Keratinocyte (primary cell): ENCODE measurements around the gene SAPCD1. TPM values are rescaled to one million over a fixed set of nuclear protein-coding genes. Genes with fewer than 3 reads are reported as not detected.

ENCODE experiments used
- DNase-seq: peaks from one replicate; pipeline ENCODE4 v3.0.0-alpha.2; 2011; ENCODE audit warnings: low read depth, missing footprints, low spot score
- FAIRE-seq: peaks from 2 replicates; lab custom pipeline; 2011; peaks lifted over from hg19 to GRCh38; lab: Jason Lieb, UNC
- H2AFZ ChIP-seq: 2 replicates; pipeline ENCODE4 v1.6.0; 2012; ENCODE audit warnings: low read length, control low read depth, inconsistent platforms; ENCODE audit not compliant: control insufficient read depth
- H3K27ac ChIP-seq: 2 replicates; pipeline ENCODE4 v1.5.1; 2011; ENCODE audit warnings: low read length; ENCODE audit not compliant: control insufficient read depth, insufficient read depth
- H3K27me3 ChIP-seq: 3 replicates; pipeline ENCODE4 v1.6.0; 2011; ENCODE audit warnings: low read length; ENCODE audit not compliant: control insufficient read depth, insufficient read depth; ENCODE audit errors: extremely low read depth
- H3K36me3 ChIP-seq, 2 experiments: 2 replicates in 1 of 2; 3 replicates in 1 of 2; pipeline ENCODE4 v1.5.1; 2011; ENCODE audit warnings: low read length in 2 of 2, mild to moderate bottlenecking in 1 of 2; ENCODE audit not compliant: control insufficient read depth in 2 of 2, insufficient read depth in 2 of 2; ENCODE audit errors: extremely low read depth in 1 of 2
- H3K4me1 ChIP-seq: 3 replicates; pipeline ENCODE4 v1.5.1; 2011; ENCODE audit warnings: low read length; ENCODE audit not compliant: control insufficient read depth, insufficient read depth; ENCODE audit errors: extremely low read depth
- H3K4me2 ChIP-seq: 3 replicates; pipeline ENCODE4 v1.6.0; 2011; ENCODE audit warnings: low read depth, low read length; ENCODE audit not compliant: control insufficient read depth, insufficient read depth; ENCODE audit errors: extremely low read depth
- H3K4me3 ChIP-seq, 3 experiments: fragments of 200-600 bp in 1 of 3; sonication (generic) in 1 of 3; 2 replicates in 2 of 3; 3 replicates in 1 of 3; pipeline ENCODE4 v1.5.1; 2011 to 2016; ENCODE audit warnings: low read length in 3 of 3, mild to moderate bottlenecking in 3 of 3, control low read depth in 2 of 3, inconsistent platforms in 1 of 3, low read depth in 1 of 3, mixed read lengths in 1 of 3, mixed run types in 1 of 3, moderate library complexity in 1 of 3; ENCODE audit not compliant: control insufficient read depth in 2 of 3, insufficient read depth in 2 of 3; ENCODE audit errors: extremely low read depth in 1 of 3
- H3K79me2 ChIP-seq: 2 replicates; pipeline ENCODE4 v1.6.0; 2012; ENCODE audit warnings: low read length; ENCODE audit not compliant: control insufficient read depth, insufficient read depth
- H3K9ac ChIP-seq: 3 replicates; pipeline ENCODE4 v1.6.0; 2011; ENCODE audit warnings: low read length; ENCODE audit not compliant: control insufficient read depth, insufficient read depth; ENCODE audit errors: extremely low read depth
- H3K9me1 ChIP-seq: 3 replicates; pipeline ENCODE4 v1.6.0; 2011; ENCODE audit warnings: low read length; ENCODE audit not compliant: control insufficient read depth, insufficient read depth; ENCODE audit errors: extremely low read depth
- H3K9me3 ChIP-seq: 2 replicates; pipeline ENCODE4 v1.5.1; 2012; ENCODE audit warnings: low read depth, low read length; ENCODE audit not compliant: control insufficient read depth
- H4K20me1 ChIP-seq: 3 replicates; pipeline ENCODE4 v1.6.0; 2011; ENCODE audit warnings: low read length; ENCODE audit not compliant: control insufficient read depth, insufficient read depth; ENCODE audit errors: extremely low read depth
- CTCF ChIP-seq, 3 experiments: IDR thresholded peaks in 1 of 3; conservative IDR thresholded peaks in 1 of 3; optimal IDR thresholded peaks in 1 of 3; 2 replicates in 2 of 3; 3 replicates in 1 of 3; pipeline versions ENCODE3 to v1.5.1; 2011; ENCODE audit warnings: low read length in 3 of 3, mild to moderate bottlenecking in 3 of 3, moderate library complexity in 2 of 3, control low read depth in 1 of 3, inconsistent platforms in 1 of 3; ENCODE audit not compliant: insufficient read depth in 2 of 3; ENCODE audit errors: extremely low read depth in 1 of 3
- EZH2 ChIP-seq: IDR thresholded peaks from one replicate; pipeline ENCODE4 v1.6.1; 2012; ENCODE audit warnings: inconsistent platforms, mild to moderate bottlenecking, low read length, moderate library complexity
- dilution Hi-C: fragments of 300-500 bp; cut with MboI; formaldehyde crosslinking; loops from one replicate; pipeline ENCODE4 v1.7.0; 2020; ENCODE audit warnings: low sequenced_read_pairs; ENCODE audit not compliant: extremely low pct_ligation_motif_present
- polyA plus RNA-seq, 5 experiments: library from polyadenylated mRNA; depleted of rRNA in 3 of 5; stranded (reverse) in 3 of 5; stranded (forward) in 1 of 5; unstranded in 1 of 5; fragments of >200 nt; gene quantifications; 1 replicate in 1 of 5; 2 replicates in 3 of 5; 3 replicates in 1 of 5; pipeline versions ENCODE4 v1.2.1 to v1.2.3, GENCODE V29; 2011 to 2012; ENCODE audit warnings: missing spikeins in 2 of 5, low read depth in 1 of 5, low replicate concordance in 1 of 5

The SAPCD1 gene
- polyA plus RNA-seq, 1 donor (not counting 4 experiments of a cell fraction or from before 2014, with no cell fraction given) = 2.1 TPM

GRCh38 chr6:31721351-31722020 lies 41.0 kb upstream of the SAPCD1 start, which contains the start of gene LY6G6C:
Gene LY6G6C, minus strand, starts transcription at chr6:31721746. Its CDS starts 67 bp downstream, at chr6:31721679.
- FAIRE-seq (no peak), DNase-seq (no peak)
- no peaks in the 10 kb centered on the region for H3K27me3 ChIP-seq
- TF ChIP-seq CTCF (optimal IDR thresholded peaks at IDR 0.05 in 1 of 3, IDR thresholded peaks at IDR 0.05 in 1 of 3, conservative IDR thresholded peaks at IDR 0.05 in 1 of 3; ENCODE audit: extremely low read depth in 1 of 3, insufficient read depth in 2 of 3, low read length in 3 of 3) = no peak
- TF ChIP-seq EZH2 = no peak
- H3K4me2 ChIP-seq = no peak within 1 kb of the TSS
- H3K79me2 ChIP-seq = no peaks in the 10 kb centered on the region
- H3K4me1 ChIP-seq = peaks cover 31% of the 10 kb centered on the region
- no peaks in the 10 kb centered on the region for H3K9me3 ChIP-seq
- H4K20me1 ChIP-seq = no peaks in the 10 kb centered on the region
- H3K4me3 ChIP-seq = no peak within 1 kb of the TSS
- peaks cover 0 to 4% of the 10 kb centered on the region in 2 experiments for H3K36me3 ChIP-seq
- dilution Hi-C loops = no loop called here
- H3K9ac ChIP-seq = no peak within 1 kb of the TSS
- H2AFZ ChIP-seq = no peak within 1 kb of the TSS
- H3K9me1 ChIP-seq = peaks cover 5% of the 10 kb centered on the region
- H3K27ac ChIP-seq = no peak within 1 kb of the TSS

- Histone ChIP-seq H3K36me3 (peaks cover 0 to 6% of the 10 kb centered on the region in 2 experiments), H2AFZ (no peak overlapping the region), H3K79me2 (no peaks in the 10 kb centered on the region), H3K27ac (no peak overlapping the region), H3K4me1 (peaks cover 31% of the 10 kb centered on the region), H3K27me3 (no peaks in the 10 kb centered on the region), H3K9ac (no peak overlapping the region), H3K9me1 (peaks cover 5% of the 10 kb centered on the region), H3K4me2 (no peak overlapping the region), H4K20me1 (no peaks in the 10 kb centered on the region), H3K9me3 (no peaks in the 10 kb centered on the region), H3K4me3 (no peak overlapping the region)
- dilution Hi-C loops = no loop called here
- DNase-seq = no peak
- TF ChIP-seq CTCF (optimal IDR thresholded peaks at IDR 0.05 in 1 of 3, IDR thresholded peaks at IDR 0.05 in 1 of 3, conservative IDR thresholded peaks at IDR 0.05 in 1 of 3; ENCODE audit: extremely low read depth in 1 of 3, insufficient read depth in 2 of 3, low read length in 3 of 3) (no peak), EZH2 (no peak)
- no peak for FAIRE-seq
Observed at GRCh38 chr6:31722173-31722572, 40.3 kb upstream of the SAPCD1 start.
